Measurements from ENCODE around the gene TMEM255B.

DNA sequence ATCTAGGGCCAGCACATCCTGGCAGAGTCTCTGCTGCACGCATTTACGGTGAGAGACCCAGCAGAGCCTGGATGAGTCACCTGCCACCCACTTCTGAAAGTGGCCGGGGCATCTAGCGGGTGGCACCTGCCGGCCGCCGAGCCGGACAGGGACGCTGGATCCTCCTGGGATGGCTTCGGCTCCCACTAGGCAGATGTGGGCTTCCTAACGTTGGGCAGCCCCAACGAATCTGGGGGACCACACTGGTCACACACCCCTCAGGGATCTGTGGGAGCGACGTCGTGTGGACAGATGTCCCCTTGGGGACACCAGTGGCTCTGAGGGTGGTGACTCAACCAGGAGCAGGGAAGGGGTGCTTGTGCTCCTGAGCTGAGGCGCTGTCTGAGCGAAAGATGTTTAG is 32.2 kb downstream of the TMEM255B start:
- TF ChIP-seq, protein P1, sequence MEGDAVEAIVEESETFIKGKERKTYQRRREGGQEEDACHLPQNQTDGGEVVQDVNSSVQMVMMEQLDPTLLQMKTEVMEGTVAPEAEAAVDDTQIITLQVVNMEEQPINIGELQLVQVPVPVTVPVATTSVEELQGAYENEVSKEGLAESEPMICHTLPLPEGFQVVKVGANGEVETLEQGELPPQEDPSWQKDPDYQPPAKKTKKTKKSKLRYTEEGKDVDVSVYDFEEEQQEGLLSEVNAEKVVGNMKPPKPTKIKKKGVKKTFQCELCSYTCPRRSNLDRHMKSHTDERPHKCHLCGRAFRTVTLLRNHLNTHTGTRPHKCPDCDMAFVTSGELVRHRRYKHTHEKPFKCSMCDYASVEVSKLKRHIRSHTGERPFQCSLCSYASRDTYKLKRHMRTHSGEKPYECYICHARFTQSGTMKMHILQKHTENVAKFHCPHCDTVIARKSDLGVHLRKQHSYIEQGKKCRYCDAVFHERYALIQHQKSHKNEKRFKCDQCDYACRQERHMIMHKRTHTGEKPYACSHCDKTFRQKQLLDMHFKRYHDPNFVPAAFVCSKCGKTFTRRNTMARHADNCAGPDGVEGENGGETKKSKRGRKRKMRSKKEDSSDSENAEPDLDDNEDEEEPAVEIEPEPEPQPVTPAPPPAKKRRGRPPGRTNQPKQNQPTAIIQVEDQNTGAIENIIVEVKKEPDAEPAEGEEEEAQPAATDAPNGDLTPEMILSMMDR (IDR thresholded peaks at IDR 0.05), result no peak
- TF ChIP-seq, protein P2, sequence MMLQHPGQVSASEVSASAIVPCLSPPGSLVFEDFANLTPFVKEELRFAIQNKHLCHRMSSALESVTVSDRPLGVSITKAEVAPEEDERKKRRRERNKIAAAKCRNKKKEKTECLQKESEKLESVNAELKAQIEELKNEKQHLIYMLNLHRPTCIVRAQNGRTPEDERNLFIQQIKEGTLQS (CRISPR knock-in tag; conservative IDR thresholded peaks at IDR 0.05), result no peak
- TF ChIP-seq NR2C2 (CRISPR knock-in tag; IDR thresholded peaks at IDR 0.05) (no peak), ELF4 (CRISPR knock-in tag; IDR thresholded peaks at IDR 0.05; ENCODE audit: low read depth) (no peak), NR1H2 (CRISPR knock-in tag; IDR thresholded peaks at IDR 0.05) (no peak), ZNF121 (CRISPR knock-in tag; IDR thresholded peaks at IDR 0.05) (no peak), MXD4 (CRISPR knock-in tag; IDR thresholded peaks at IDR 0.05; ENCODE audit: borderline replicate concordance) (no peak)
- TF ChIP-seq, protein P3, sequence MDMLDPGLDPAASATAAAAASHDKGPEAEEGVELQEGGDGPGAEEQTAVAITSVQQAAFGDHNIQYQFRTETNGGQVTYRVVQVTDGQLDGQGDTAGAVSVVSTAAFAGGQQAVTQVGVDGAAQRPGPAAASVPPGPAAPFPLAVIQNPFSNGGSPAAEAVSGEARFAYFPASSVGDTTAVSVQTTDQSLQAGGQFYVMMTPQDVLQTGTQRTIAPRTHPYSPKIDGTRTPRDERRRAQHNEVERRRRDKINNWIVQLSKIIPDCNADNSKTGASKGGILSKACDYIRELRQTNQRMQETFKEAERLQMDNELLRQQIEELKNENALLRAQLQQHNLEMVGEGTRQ (CRISPR knock-in tag; IDR thresholded peaks at IDR 0.05), result no peak
